ENCODE measurements around the gene ZCCHC14.

ZCCHC14 gene

DNA sequence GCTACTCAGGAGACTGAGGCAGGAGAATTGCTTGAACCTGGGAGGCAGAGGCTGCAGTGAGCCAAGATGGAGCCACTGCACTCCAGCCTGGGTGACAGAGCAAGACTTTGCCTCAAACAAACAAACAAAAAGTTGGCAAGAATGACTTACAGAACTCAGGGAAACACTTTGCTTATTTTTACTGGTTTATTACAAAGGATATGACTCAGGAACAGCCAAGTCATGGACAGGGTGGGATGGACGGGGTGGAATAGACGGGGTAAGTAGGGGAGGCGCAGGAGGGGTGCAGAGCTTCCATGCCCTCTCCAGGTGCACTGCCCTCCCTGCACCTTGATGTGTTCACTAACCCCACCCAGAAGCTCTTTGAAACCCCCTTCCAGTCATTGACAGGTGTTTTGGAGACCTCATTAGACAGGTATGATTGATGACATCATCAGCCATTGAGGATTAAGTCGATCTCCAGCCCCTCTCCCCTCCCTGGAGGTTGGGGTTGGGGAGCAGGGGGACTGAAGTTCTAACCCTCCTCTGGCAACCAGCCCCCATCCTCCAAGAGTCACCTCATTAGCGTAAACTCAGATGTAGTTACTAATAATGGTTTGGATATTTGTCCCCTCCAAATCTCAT, 41.3 kb upstream of the ZCCHC14 start:
- H3K4me1 ChIP-seq (ENCODE audit: control insufficient read depth, low read length), result no peaks in the 10 kb centered on the region
- H3K79me2 ChIP-seq (ENCODE audit: control insufficient read depth, low read length), result no peaks in the 10 kb centered on the region
- H3K36me3 ChIP-seq (ENCODE audit: control insufficient read depth, low read length), result no peaks in the 10 kb centered on the region
- no peaks in the 10 kb centered on the region for H3K9me2 ChIP-seq (replicated peaks; ENCODE audit: control insufficient read depth, low read length)
- H3K27me3 ChIP-seq (ENCODE audit: control insufficient read depth, low read length), result peaks cover 18% of the 10 kb centered on the region
- H3K27ac ChIP-seq (ENCODE audit: low read depth, low read length), result no peak overlapping the region
- H3F3A ChIP-seq (ENCODE audit: control insufficient read depth, insufficient read depth), result no peaks in the 10 kb centered on the region
- H3K9me3 ChIP-seq (ENCODE audit: control insufficient read depth, insufficient read depth, low read length), result no peaks in the 10 kb centered on the region
- H3K4me2 ChIP-seq (ENCODE audit: low read length), result no peak overlapping the region
- H3K4me3 ChIP-seq (ENCODE audit: low read length), result no peak overlapping the region
- no peaks in the 10 kb centered on the region for H4K20me1 ChIP-seq (ENCODE audit: control insufficient read depth, insufficient read depth, low read depth, low read length)
- no peak for TF ChIP-seq CTCF (IDR thresholded peaks at IDR 0.05; ENCODE audit: low read depth, low read length, poor library complexity, severe bottlenecking)
- no peak for TF ChIP-seq EZH2phosphoT487 (IDR thresholded peaks at IDR 0.05; ENCODE audit: borderline replicate concordance, low read length)

GRCh38 chr16:87533061-87533460, 40.2 kb upstream of the ZCCHC14 start:
- TF ChIP-seq CTCF (IDR thresholded peaks at IDR 0.05; ENCODE audit: low read depth, low read length, poor library complexity, severe bottlenecking) (no peak), EZH2phosphoT487 (IDR thresholded peaks at IDR 0.05; ENCODE audit: borderline replicate concordance, low read length) (no peak)
- H4K20me1 ChIP-seq (ENCODE audit: control insufficient read depth, insufficient read depth, low read depth, low read length), result no peaks in the 10 kb centered on the region
- H3K36me3 ChIP-seq (ENCODE audit: control insufficient read depth, low read length), result no peaks in the 10 kb centered on the region
- H3K9me2 ChIP-seq (replicated peaks; ENCODE audit: control insufficient read depth, low read length), result no peaks in the 10 kb centered on the region
- H3K79me2 ChIP-seq (ENCODE audit: control insufficient read depth, low read length), result no peaks in the 10 kb centered on the region
- H3F3A ChIP-seq (ENCODE audit: control insufficient read depth, insufficient read depth), result no peaks in the 10 kb centered on the region
- H3K4me3 ChIP-seq (ENCODE audit: low read length), result no peak overlapping the region
- H3K9me3 ChIP-seq (ENCODE audit: control insufficient read depth, insufficient read depth, low read length), result no peaks in the 10 kb centered on the region
- peaks cover 18% of the 10 kb centered on the region for H3K27me3 ChIP-seq (ENCODE audit: control insufficient read depth, low read length)
- H3K4me2 ChIP-seq (ENCODE audit: low read length), result no peak overlapping the region
- no peaks in the 10 kb centered on the region for H3K4me1 ChIP-seq (ENCODE audit: control insufficient read depth, low read length)
- no peak overlapping the region for H3K27ac ChIP-seq (ENCODE audit: low read depth, low read length)

DNA sequence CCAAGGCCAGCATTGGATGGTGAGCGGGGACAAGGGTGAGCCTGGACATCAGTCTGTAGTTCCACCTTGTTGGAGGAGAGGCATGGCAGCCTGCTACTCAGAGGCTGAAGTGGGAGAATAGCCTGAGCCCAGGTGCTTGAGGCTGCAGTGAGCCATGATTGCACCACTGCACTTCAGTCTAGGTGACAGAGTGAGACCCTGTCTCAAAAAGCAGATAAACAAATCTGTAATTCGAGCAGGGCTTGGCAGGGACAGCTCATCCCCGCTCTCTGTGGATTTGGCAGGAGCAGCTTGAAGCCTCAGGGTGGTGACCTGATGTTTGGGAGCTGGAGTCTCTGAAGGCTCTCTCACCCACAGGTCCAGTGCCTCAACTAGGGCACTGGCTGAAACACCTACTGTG, 38.6 kb upstream of the ZCCHC14 start:
- Histone ChIP-seq H3K4me2 (ENCODE audit: low read length) (no peak overlapping the region), H3K27me3 (ENCODE audit: control insufficient read depth, low read length) (peaks cover 18% of the 10 kb centered on the region), H3K36me3 (ENCODE audit: control insufficient read depth, low read length) (no peaks in the 10 kb centered on the region), H3K4me3 (ENCODE audit: low read length) (no peak overlapping the region), H3K79me2 (ENCODE audit: control insufficient read depth, low read length) (no peaks in the 10 kb centered on the region), H3F3A (ENCODE audit: control insufficient read depth, insufficient read depth) (no peaks in the 10 kb centered on the region), H3K27ac (ENCODE audit: low read depth, low read length) (no peak overlapping the region), H3K4me1 (ENCODE audit: control insufficient read depth, low read length) (no peaks in the 10 kb centered on the region), H3K9me2 (replicated peaks; ENCODE audit: control insufficient read depth, low read length) (no peaks in the 10 kb centered on the region), H3K9me3 (ENCODE audit: control insufficient read depth, insufficient read depth, low read length) (no peaks in the 10 kb centered on the region), H4K20me1 (ENCODE audit: control insufficient read depth, insufficient read depth, low read depth, low read length) (no peaks in the 10 kb centered on the region)
- no peak for TF ChIP-seq CTCF (IDR thresholded peaks at IDR 0.05; ENCODE audit: low read depth, low read length, poor library complexity, severe bottlenecking)
- TF ChIP-seq EZH2phosphoT487 (IDR thresholded peaks at IDR 0.05; ENCODE audit: borderline replicate concordance, low read length), result no peak

All from DOHH2 (cell line).